ENCODE measurements around the gene DIAPH3.

The DIAPH3 gene

GRCh38 chr13:60138674-60139073 lies 25.1 kb downstream of the DIAPH3 start:
- no peak overlapping the region for H3K27ac ChIP-seq

GRCh38 chr13:60137911-60138560 lies 25.7 kb downstream of the DIAPH3 start:
- H3K27ac ChIP-seq = no peak overlapping the region
- no peak for TF ChIP-seq ZFX (IDR thresholded peaks at IDR 0.05; ENCODE audit: borderline replicate concordance)
- TF ChIP-seq CTCF (IDR thresholded peaks at IDR 0.05) = no peak

More at GRCh38 chr13:60138674-60139073, 25.1 kb downstream of the DIAPH3 start:
- TF ChIP-seq CTCF (IDR thresholded peaks at IDR 0.05) (no peak), ZFX (IDR thresholded peaks at IDR 0.05; ENCODE audit: borderline replicate concordance) (no peak)

- H3K27ac ChIP-seq = no peak overlapping the region
- TF ChIP-seq CTCF (IDR thresholded peaks at IDR 0.05) (no peak), ZFX (IDR thresholded peaks at IDR 0.05; ENCODE audit: borderline replicate concordance) (no peak)
Observed at GRCh38 chr13:60135344-60135743, 28.4 kb downstream of the DIAPH3 start.

GRCh38 chr13:60134376-60134775 lies 29.4 kb downstream of the DIAPH3 start:
- H3K27ac ChIP-seq = no peak overlapping the region
- no peak for TF ChIP-seq CTCF (IDR thresholded peaks at IDR 0.05)
- TF ChIP-seq ZFX (IDR thresholded peaks at IDR 0.05; ENCODE audit: borderline replicate concordance) = no peak

GRCh38 chr13:60121337-60121687 lies 42.4 kb downstream of the DIAPH3 start:
- TF ChIP-seq ZFX (IDR thresholded peaks at IDR 0.05; ENCODE audit: borderline replicate concordance) (no peak), CTCF (IDR thresholded peaks at IDR 0.05) (no peak)
- H3K27ac ChIP-seq = no peak overlapping the region

- H3K27ac ChIP-seq = no peak overlapping the region
- TF ChIP-seq CTCF (IDR thresholded peaks at IDR 0.05) = no peak
- no peak for TF ChIP-seq ZFX (IDR thresholded peaks at IDR 0.05; ENCODE audit: borderline replicate concordance)
Observed at GRCh38 chr13:60120617-60121336, 43.0 kb downstream of the DIAPH3 start.

GRCh38 chr13:60118696-60119400 lies 44.9 kb downstream of the DIAPH3 start:
- H3K27ac ChIP-seq = no peak overlapping the region
- TF ChIP-seq CTCF (IDR thresholded peaks at IDR 0.05) = no peak
- TF ChIP-seq ZFX (IDR thresholded peaks at IDR 0.05; ENCODE audit: borderline replicate concordance) = no peak

Measured in 22Rv1 (cell line).